ENCODE measurements around the gene DNLZ. TPM values are rescaled to one million over a fixed set of nuclear protein-coding genes. Genes with fewer than 3 reads are reported as not detected.

The DNLZ gene
- total RNA-seq, 1 donor from 2014 or later, result 11.8 TPM

DNA sequence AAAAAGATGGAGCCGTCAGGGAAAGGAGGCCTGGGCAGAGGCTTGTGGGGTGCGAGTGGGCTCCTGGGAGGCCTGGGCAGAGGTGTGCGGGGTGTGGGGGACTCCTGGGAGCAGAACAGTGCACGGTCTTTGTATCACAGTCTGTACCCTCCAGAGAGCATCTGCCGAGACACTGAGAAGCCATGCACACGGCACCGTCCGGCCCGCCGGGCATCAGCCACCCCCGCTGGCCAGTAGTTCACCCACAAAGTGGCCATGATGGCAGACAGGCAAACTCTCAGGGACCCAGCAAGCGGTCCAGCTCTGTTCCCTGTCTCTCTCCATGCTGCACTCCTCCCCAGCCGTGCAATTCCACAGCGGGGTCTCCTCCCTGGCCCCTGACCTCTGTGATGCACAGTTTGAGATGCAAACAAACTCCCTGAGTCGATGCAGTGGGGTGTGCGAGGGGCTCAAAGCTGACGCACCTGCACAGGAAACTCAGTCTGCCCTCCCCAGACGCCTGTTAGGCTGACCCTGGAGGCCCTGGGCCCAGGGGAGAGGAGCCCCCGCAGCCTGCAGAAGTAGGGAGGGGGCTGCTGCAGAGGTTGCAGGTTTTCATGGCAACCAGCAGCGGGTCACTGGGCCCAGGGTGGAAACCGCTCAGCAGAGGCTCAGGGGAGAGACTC lies 45.3 kb downstream of the DNLZ start:
- DNase-seq (ENCODE audit: low spot score in 2 of 2, unreplicated experiment in 2 of 2), result no peak

DNA sequence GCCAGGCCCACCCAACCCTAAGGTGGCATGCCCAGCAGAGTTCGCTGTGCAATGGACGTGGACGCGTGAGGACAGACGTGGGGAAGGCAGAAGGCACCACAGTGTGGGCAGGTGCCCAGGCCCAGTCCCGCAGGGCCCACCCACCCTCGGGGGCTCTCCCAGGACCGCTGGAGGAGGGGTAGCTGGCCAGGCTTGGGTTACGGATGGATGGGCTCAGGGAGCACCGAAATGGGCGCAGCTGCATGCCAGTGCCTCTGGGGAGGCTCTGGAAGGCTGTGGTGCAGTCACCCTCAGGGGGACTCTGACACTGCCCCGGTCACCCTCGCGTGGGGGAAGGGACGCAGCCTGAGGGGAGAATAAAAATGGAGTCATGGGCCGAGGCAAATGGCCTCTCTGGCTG lies 45.8 kb downstream of the DNLZ start:
- TF ChIP-seq, protein P1, sequence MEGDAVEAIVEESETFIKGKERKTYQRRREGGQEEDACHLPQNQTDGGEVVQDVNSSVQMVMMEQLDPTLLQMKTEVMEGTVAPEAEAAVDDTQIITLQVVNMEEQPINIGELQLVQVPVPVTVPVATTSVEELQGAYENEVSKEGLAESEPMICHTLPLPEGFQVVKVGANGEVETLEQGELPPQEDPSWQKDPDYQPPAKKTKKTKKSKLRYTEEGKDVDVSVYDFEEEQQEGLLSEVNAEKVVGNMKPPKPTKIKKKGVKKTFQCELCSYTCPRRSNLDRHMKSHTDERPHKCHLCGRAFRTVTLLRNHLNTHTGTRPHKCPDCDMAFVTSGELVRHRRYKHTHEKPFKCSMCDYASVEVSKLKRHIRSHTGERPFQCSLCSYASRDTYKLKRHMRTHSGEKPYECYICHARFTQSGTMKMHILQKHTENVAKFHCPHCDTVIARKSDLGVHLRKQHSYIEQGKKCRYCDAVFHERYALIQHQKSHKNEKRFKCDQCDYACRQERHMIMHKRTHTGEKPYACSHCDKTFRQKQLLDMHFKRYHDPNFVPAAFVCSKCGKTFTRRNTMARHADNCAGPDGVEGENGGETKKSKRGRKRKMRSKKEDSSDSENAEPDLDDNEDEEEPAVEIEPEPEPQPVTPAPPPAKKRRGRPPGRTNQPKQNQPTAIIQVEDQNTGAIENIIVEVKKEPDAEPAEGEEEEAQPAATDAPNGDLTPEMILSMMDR (IDR thresholded peaks at IDR 0.05; ENCODE audit: unreplicated experiment), result no peak
- Mint-ChIP-seq H3K36me3 (no peaks in the 10 kb centered on the region), H3K4me1 (no peaks in the 10 kb centered on the region), H3K9me3 (peaks cover 25% of the 10 kb centered on the region), H3K27ac (no peak overlapping the region), H3K4me3 (no peak overlapping the region), H3K27me3 (ENCODE audit: low read depth) (no peaks in the 10 kb centered on the region)
- DNase-seq (ENCODE audit: low spot score in 2 of 2, unreplicated experiment in 2 of 2), result no peak

More for the DNA sequence above, 45.3 kb downstream of the DNLZ start:
- Mint-ChIP-seq H3K4me3 (no peak overlapping the region), H3K4me1 (no peaks in the 10 kb centered on the region), H3K27ac (no peak overlapping the region), H3K27me3 (ENCODE audit: low read depth) (no peaks in the 10 kb centered on the region), H3K36me3 (no peaks in the 10 kb centered on the region), H3K9me3 (peaks cover 25% of the 10 kb centered on the region)
- TF ChIP-seq, protein P1 (IDR thresholded peaks at IDR 0.05; ENCODE audit: unreplicated experiment), result no peak

DNA sequence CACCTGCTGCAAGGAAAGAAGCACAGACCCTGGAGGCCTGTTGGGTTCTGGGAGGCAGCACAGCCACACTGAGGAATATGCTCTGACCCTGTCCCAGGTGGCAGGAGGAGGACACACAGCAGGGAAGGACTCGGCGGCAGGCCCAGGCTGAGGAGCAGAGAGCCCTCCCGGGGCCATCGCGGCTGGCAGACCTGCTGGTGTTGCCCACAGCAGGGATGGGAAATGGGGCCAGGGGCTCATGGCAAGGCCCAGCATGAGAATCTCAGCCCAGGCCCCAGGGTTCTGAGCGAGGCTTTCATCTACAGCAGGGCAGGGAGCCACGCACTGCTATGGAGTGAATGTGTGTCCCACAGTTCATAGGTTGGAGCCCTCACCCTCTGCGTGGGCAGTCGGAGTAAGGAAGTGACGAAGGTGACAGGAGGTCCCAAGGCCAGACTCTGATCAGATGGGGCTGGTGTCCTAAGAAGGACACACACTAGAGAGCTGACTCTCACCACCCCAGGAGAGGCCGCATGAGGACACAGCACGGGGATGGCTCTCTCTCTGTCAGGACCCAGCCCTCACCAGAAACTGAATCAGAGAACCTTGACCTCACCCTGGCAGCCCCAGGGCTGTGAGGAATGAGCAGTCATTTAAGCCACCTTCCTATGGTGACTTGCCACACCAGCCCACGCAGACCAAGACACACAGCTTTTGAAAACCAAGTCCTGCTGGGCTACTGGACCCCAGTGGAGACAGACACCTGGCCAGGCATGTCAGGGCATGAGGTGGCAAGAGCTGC lies 46.5 kb downstream of the DNLZ start:
- TF ChIP-seq, protein P1 (IDR thresholded peaks at IDR 0.05; ENCODE audit: unreplicated experiment), result no peak
- H3K27me3 Mint-ChIP-seq (ENCODE audit: low read depth), result no peaks in the 10 kb centered on the region
- H3K4me3 Mint-ChIP-seq, result no peak overlapping the region

DNA sequence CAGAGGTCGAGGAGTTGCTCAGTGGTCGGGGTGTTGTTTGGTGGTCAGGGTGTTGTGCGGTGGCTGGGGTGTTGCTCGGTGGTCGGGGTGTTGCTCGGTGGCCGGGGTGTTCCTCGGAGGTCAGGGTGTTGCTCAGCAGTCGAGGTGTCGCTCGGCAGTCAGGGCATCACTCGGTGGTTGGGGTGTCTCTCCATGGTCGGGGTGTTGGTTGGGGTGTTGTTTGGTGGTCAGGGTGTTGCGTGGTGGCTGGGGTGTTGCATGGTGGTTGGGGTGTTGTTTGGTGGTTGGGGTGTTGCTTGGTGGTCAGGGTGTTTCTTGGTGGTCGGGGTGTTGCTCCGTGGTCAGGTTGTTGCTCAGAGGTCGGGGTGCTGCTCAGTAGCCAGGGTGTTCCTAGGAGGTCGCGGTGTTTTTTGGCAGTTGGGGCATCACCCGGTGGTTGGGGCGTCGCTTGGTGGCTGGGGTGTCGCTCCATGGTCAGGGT lies 47.2 kb downstream of the DNLZ start:
- Mint-ChIP-seq H3K4me3 (no peak overlapping the region), H3K27ac (no peak overlapping the region), H3K4me1 (no peaks in the 10 kb centered on the region), H3K9me3 (peaks cover 23% of the 10 kb centered on the region), H3K27me3 (ENCODE audit: low read depth) (no peaks in the 10 kb centered on the region), H3K36me3 (no peaks in the 10 kb centered on the region)
- TF ChIP-seq, protein P1 (IDR thresholded peaks at IDR 0.05; ENCODE audit: unreplicated experiment), result no peak
- no peak for DNase-seq (ENCODE audit: low spot score in 2 of 2, unreplicated experiment in 2 of 2)

More for the DNA sequence above, 46.5 kb downstream of the DNLZ start:
- Mint-ChIP-seq H3K4me1 (no peaks in the 10 kb centered on the region), H3K27ac (no peak overlapping the region), H3K9me3 (peaks cover 25% of the 10 kb centered on the region), H3K36me3 (no peaks in the 10 kb centered on the region)
- DNase-seq (ENCODE audit: low spot score in 2 of 2, unreplicated experiment in 2 of 2), result no peak

DNA sequence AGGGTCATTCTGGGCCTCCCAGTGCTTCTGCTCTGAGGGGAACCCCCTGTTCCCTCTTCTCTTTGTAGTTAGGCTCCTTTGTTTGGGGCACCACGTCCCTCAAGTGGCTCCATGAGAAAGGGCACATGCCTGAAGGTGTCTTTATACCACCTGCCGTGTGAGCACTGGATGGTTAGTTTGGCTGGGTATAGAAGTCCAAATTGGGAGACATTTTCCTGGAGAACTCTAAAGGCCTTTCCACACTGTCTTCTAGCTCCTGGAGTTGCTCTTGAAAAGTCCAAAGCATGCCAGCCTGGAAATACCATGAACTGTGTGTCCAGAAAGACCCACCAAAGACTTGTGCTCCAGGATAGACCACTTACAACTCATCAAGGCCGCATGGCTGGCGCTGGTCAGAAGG lies 48.6 kb downstream of the DNLZ start:
- no peaks in the 10 kb centered on the region for H3K36me3 Mint-ChIP-seq
- no peak overlapping the region for H3K4me3 Mint-ChIP-seq
- H3K9me3 Mint-ChIP-seq, result peaks cover 14% of the 10 kb centered on the region
- H3K4me1 Mint-ChIP-seq, result no peaks in the 10 kb centered on the region
- TF ChIP-seq, protein P1 (IDR thresholded peaks at IDR 0.05; ENCODE audit: unreplicated experiment), result no peak
- H3K27ac Mint-ChIP-seq, result no peak overlapping the region
- H3K27me3 Mint-ChIP-seq (ENCODE audit: low read depth), result no peaks in the 10 kb centered on the region
- DNase-seq (ENCODE audit: low spot score in 2 of 2, unreplicated experiment in 2 of 2), result no peak
